NCI-H1930 (cell line): ENCODE data around the gene TMEM259.

ENCODE experiments used
- DNase-seq, 2 experiments: peaks; one replicate each; lab custom pipeline; 2025; lab: John Stamatoyannopoulos, UW

Gene TMEM259

GRCh38 chr19:1020868-1021425 is at the start of gene TMEM259:
Gene TMEM259 (minus strand): TSS chr19:1021123. CDS start chr19:1020996, 127 bp downstream.
- DNase-seq: peak; percentile 88 to 94

- DNase-seq: peak; percentile 44 to 64
Measured at GRCh38 chr19:1070576-1070930, 49.6 kb upstream of the TMEM259 start.

GRCh38 chr19:1069009-1069779 is 48.3 kb upstream of the TMEM259 start:
- DNase-seq: no peak

- DNase-seq: no peak
Measured at GRCh38 chr19:1068009-1069001, 47.4 kb upstream of the TMEM259 start.

GRCh38 chr19:1067341-1067957 is 46.5 kb upstream of the TMEM259 start:
- no peak for DNase-seq

- no peak for DNase-seq
Measured at GRCh38 chr19:1066748-1067340, 45.9 kb upstream of the TMEM259 start, which contains the start of gene ARHGAP45. Gene ARHGAP45 (plus strand): TSS chr19:1067167. CDS start chr19:1067406, 239 bp downstream.

GRCh38 chr19:1066251-1066747 is 45.4 kb upstream of the TMEM259 start:
- DNase-seq: no peak

- no peak for DNase-seq
Measured at GRCh38 chr19:1065606-1066109, 44.7 kb upstream of the TMEM259 start.

- DNase-seq: peak in 1 of 2 experiments; percentile 45
Measured at GRCh38 chr19:1064661-1065605, 44.0 kb upstream of the TMEM259 start.

GRCh38 chr19:1063909-1064660 is 43.2 kb upstream of the TMEM259 start:
- no peak for DNase-seq

- DNase-seq: no peak
Measured at GRCh38 chr19:1063030-1063908, 42.3 kb upstream of the TMEM259 start.

- no peak for DNase-seq
Measured at GRCh38 chr19:1062387-1063029, 41.6 kb upstream of the TMEM259 start.

GRCh38 chr19:1061987-1062386 is 41.1 kb upstream of the TMEM259 start:
- no peak for DNase-seq

- DNase-seq: no peak
Measured at GRCh38 chr19:1060689-1061088, 39.8 kb upstream of the TMEM259 start.

GRCh38 chr19:1058112-1058511 is 37.2 kb upstream of the TMEM259 start:
- DNase-seq: no peak

GRCh38 chr19:1057176-1057855 is 36.4 kb upstream of the TMEM259 start:
- DNase-seq: peak in 1 of 2 experiments; percentile 61
